Neural crest cell (in vitro differentiated cells): ENCODE measurements around the gene FAM193B. TPM values are rescaled to one million over a fixed set of nuclear protein-coding genes. Genes with fewer than 3 reads are reported as not detected.
A peak's percentile ranks its signal among the peaks of the same experiment; 100 is the strongest.

Experiments
- DNase-seq: peaks from one replicate; pipeline ENCODE4 v3.0.0; 2021; ENCODE audit warnings: low read depth, mixed read lengths, low spot score
- H3K27ac Mint-ChIP-seq: one replicate; pipeline ENCODE4 v1.8.0; 2021; ENCODE audit warnings: mild to moderate bottlenecking, mixed read lengths; ENCODE audit not compliant: unreplicated experiment
- H3K27me3 Mint-ChIP-seq: 2 replicates; pipeline ENCODE4 v1.8.0; 2021; ENCODE audit warnings: low read depth, mild to moderate bottlenecking, mixed read lengths
- H3K36me3 Mint-ChIP-seq: 2 replicates; pipeline ENCODE4 v1.8.0; 2021; ENCODE audit warnings: low read depth, mild to moderate bottlenecking, mixed read lengths
- H3K4me1 Mint-ChIP-seq: 2 replicates; pipeline ENCODE4 v1.8.0; 2021; ENCODE audit warnings: mixed read lengths
- H3K4me3 Mint-ChIP-seq: one replicate; pipeline ENCODE4 v1.8.0; 2021; ENCODE audit warnings: mild to moderate bottlenecking, mixed read lengths
- H3K9me3 Mint-ChIP-seq: 2 replicates; pipeline ENCODE4 v1.8.0; 2021; ENCODE audit warnings: mixed read lengths
- total RNA-seq: library from RNA; stranded (reverse); gene quantifications from 2 replicates; pipeline ENCODE4 v1.2.1, GENCODE V29; 2021
- TF ChIP-seq, protein P1 (sequence below): fragments of 200-600 bp; sonication (generic); conservative IDR thresholded peaks from 2 replicates; pipeline ENCODE4 v1.5.0; 2021; ENCODE audit warnings: antibody characterized with exemption, mild to moderate bottlenecking

The FAM193B gene
- total RNA-seq, 1 donor from 2014 or later, result 96.3 TPM

DNA sequence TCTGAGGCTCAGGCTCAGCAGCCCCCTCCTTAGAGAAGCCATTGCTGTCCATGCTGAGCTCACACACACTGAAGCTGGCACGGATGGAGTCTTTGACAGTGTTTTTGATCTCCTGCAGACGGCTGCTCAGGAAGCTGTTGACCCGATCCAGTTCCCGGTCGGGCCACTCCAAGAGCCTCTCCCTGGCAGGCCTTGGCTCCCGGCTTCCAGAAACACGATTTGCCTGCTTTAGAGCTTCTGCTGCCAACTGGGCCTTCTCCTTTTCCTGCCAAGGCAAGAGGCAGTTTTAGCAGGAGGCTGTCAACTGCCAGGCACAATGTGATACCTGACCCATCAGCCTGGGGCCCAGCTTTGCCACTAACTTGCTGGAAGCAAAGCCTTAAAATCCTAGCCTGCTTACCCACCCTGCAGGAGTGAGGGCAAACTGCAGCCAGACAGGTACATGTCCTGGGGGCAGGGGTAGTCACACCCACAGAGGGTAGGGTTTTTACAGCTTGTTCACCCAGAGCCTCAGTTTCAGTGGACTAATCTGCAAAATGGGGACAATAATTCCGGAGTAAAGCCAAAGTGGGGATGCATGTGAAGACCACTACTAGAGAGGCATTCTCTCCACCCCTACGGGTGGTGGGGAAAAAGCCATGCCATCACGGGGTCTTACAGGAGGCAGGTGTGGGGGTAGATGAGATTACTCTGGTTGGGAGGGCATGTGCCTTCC is 29.3 kb downstream of the FAM193B start:
- DNase-seq, result no peak
- Mint-ChIP-seq H3K4me3 (peak overlapping the region; percentile 23), H3K36me3 (peaks cover 9% of the 10 kb centered on the region), H3K9me3 (no peaks in the 10 kb centered on the region), H3K27ac (no peak overlapping the region), H3K27me3 (no peaks in the 10 kb centered on the region), H3K4me1 (no peaks in the 10 kb centered on the region)
- TF ChIP-seq, protein P1, sequence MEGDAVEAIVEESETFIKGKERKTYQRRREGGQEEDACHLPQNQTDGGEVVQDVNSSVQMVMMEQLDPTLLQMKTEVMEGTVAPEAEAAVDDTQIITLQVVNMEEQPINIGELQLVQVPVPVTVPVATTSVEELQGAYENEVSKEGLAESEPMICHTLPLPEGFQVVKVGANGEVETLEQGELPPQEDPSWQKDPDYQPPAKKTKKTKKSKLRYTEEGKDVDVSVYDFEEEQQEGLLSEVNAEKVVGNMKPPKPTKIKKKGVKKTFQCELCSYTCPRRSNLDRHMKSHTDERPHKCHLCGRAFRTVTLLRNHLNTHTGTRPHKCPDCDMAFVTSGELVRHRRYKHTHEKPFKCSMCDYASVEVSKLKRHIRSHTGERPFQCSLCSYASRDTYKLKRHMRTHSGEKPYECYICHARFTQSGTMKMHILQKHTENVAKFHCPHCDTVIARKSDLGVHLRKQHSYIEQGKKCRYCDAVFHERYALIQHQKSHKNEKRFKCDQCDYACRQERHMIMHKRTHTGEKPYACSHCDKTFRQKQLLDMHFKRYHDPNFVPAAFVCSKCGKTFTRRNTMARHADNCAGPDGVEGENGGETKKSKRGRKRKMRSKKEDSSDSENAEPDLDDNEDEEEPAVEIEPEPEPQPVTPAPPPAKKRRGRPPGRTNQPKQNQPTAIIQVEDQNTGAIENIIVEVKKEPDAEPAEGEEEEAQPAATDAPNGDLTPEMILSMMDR, result no peak

DNA sequence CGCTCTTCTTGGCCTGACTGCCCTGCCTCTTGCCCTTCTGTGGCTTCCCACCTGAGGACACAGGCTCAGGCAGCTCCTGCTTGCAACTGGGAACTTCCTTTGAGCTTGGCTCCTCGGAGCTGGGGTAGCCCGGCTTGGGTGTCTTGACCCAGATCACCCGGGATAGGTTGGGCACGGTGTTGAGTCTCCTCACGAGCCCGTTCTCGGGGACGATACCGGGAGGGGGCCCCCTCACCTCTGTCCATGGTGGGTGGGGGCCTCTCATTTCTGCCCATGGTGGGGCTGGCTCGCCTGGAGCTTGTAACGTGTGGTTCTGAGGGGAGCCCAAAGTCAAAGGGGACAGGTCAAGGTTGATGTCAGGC is 29.8 kb downstream of the FAM193B start:
- Mint-ChIP-seq H3K27me3 (no peaks in the 10 kb centered on the region), H3K4me3 (no peak overlapping the region), H3K27ac (no peak overlapping the region), H3K36me3 (peaks cover 9% of the 10 kb centered on the region), H3K4me1 (no peaks in the 10 kb centered on the region), H3K9me3 (no peaks in the 10 kb centered on the region)
- TF ChIP-seq, protein P1, result no peak
- DNase-seq, result no peak

DNA sequence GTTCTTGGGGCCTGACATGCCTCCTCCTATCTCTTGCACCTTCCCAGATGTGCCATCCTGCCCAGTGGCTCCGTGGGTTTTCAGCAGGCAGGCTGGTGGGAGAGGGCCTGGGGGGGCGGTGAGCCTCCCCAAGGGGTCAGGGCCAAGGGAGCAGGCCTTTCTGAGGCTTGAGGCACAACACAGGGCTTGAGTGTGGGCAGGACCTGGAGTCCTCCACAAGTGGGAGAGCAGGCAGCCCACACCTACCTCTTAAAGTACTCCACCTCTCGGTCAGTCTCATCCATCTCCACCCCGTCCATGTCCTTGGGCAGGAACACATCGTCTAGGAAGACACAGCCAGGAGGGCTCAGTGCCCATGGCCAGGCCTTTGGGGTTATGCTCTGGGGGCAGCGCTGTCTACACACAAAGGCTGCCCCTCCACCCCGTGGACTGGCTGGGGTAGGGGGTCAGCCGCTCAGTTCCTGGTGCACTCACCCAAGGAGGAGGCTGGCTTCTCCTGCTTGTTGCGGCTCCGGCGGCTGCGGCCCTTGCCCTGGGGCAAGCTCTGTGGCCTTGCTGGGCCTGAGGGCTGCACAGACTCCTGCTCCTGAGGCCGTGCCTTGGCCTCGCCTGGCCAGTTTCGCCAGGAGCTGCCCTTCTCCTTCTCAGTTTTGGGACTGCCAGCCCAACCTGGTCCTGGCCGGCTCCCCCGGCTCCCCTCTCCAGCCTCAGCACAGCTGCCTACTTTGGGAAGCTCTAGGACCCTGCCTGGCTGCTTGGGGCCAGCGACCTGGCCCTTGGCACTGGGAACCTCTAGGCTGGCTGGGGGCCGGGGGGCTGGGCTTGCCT is 30.4 kb downstream of the FAM193B start:
- no peaks in the 10 kb centered on the region for H3K9me3 Mint-ChIP-seq
- DNase-seq, result no peak
- no peaks in the 10 kb centered on the region for H3K27me3 Mint-ChIP-seq
- H3K27ac Mint-ChIP-seq, result no peak overlapping the region
- H3K4me1 Mint-ChIP-seq, result no peaks in the 10 kb centered on the region
- H3K36me3 Mint-ChIP-seq, result peaks cover 6% of the 10 kb centered on the region
- no peak overlapping the region for H3K4me3 Mint-ChIP-seq
- TF ChIP-seq, protein P1, result no peak

DNA sequence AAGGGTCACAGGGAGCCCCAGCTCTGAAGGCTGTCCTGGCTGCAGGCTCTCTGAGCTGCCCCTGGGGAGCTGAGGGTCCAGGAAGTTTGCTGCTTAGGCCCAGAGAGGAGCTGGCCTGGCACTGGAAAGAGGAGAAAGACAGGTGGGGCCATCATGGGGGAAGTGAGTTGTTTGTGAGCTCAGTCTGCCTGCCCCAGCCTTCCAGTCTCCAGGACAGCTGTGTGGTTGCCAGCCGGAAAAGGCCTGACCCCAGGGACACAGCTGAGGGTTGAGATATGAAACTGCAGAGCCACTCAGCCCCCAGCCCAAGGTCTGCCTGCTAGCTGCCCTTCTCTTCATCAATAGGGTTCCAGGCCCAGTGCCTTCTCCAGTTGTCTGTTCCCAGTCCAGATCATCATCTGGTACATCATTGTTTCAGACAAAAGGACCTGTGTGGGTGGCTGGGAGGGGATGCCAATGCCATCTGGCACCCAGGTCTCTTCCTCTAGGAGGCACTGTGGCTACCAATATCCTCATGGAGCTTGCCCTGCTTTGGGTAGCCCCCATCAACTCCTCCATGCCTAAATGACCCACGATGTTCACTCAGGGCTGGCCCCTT is 33.3 kb downstream of the FAM193B start:
- Mint-ChIP-seq H3K4me3 (peak overlapping the region; percentile 53), H3K9me3 (no peaks in the 10 kb centered on the region), H3K36me3 (peaks cover 10% of the 10 kb centered on the region), H3K4me1 (peaks cover 14% of the 10 kb centered on the region), H3K27ac (no peak overlapping the region), H3K27me3 (peaks cover 2% of the 10 kb centered on the region)
- TF ChIP-seq, protein P1, result no peak
- DNase-seq, result no peak

DNA sequence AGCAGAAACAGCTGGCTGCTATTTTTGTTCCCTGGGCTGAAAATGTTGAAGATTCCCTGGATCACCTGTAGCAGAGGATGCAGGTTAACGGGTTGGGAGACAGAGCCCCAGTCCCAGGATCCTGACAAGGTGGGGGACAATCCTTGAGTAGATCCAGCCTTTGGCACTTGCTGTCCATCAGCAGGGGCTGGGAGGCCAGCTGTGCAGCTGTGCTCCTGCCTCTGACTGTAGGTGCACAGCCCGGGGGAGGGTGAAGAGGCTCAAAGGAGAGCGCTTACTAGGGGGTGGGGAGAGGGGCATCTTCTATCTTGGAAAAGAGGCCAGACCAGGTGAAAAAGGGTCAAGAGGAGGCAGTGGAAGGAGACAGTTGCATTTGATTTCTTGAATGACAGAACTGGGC is 34.1 kb downstream of the FAM193B start:
- no peaks in the 10 kb centered on the region for H3K9me3 Mint-ChIP-seq
- peaks cover 10% of the 10 kb centered on the region for H3K36me3 Mint-ChIP-seq
- DNase-seq, result no peak
- TF ChIP-seq, protein P1, result no peak
- peak overlapping the region; percentile 86 for H3K27ac Mint-ChIP-seq
- H3K4me3 Mint-ChIP-seq, result peak overlapping the region; percentile 53
- peaks cover 22% of the 10 kb centered on the region for H3K4me1 Mint-ChIP-seq
- H3K27me3 Mint-ChIP-seq, result peaks cover 2% of the 10 kb centered on the region
